Activated naive CD4-positive, alpha-beta T cell treated with anti-CD3 and anti-CD28 coated beads, Interleukin-2, amount 50 U/mL, for 24 hours (primary cell): Measurements from ENCODE around the gene KCTD11.
"Not testable (repeated sequence)": the region's sequence is repeated elsewhere in the genome, so short reads cannot be mapped to it uniquely, and the experiment has no call there.

Source experiments
- H3K27ac Mint-ChIP-seq: one replicate; pipeline ENCODE4 v1.8.0; 2021; ENCODE audit warnings: mild to moderate bottlenecking, mixed read lengths
- H3K27me3 Mint-ChIP-seq: one replicate; pipeline ENCODE4 v1.8.0; 2021; ENCODE audit warnings: mixed read lengths
- H3K36me3 Mint-ChIP-seq: one replicate; pipeline ENCODE4 v1.8.0; 2021; ENCODE audit warnings: mixed read lengths
- H3K4me1 Mint-ChIP-seq: one replicate; pipeline ENCODE4 v1.8.0; 2021; ENCODE audit warnings: mixed read lengths
- H3K4me3 Mint-ChIP-seq: one replicate; pipeline ENCODE4 v1.8.0; 2021; ENCODE audit warnings: mild to moderate bottlenecking, mixed read lengths
- H3K9me3 Mint-ChIP-seq: one replicate; pipeline ENCODE4 v1.8.0; 2021; ENCODE audit warnings: mixed read lengths

KCTD11 gene

DNA sequence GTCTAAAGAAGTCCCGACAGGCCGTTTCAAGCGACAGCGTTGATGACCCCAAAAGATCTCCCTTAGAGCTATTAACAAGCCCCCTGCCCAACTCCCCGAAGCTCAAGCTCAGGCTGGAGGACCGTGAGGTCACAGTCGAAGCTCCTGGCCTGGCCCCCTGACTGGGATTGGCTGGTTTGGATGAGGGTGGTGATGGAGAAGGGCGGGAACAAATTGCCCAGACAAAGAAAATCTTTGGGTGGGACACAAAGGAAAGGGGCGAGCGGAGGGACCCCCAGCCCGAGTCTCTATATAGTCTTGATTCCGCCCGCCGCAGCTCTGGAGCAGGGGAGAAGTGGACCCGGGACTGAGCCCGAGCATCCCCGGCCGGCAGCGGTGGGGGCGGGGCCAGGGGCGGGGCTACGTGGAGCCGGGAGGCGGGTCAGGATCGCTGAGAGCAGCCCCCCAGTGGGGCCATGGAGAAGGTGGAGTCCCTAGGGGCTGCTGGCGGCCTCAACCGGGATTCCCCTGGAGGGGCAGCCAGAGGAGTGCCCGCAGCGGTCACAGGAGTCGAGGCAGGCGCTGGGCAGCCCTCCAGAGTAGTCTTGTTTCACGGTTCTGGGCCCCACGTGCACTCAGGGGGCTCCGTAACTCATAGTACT is 21.8 kb upstream of the KCTD11 start:
- H3K4me1 Mint-ChIP-seq: peaks cover 49% of the 10 kb centered on the region
- no peaks in the 10 kb centered on the region for H3K9me3 Mint-ChIP-seq
- no peaks in the 10 kb centered on the region for H3K36me3 Mint-ChIP-seq
- H3K4me3 Mint-ChIP-seq: peak overlapping the region; percentile 90
- H3K27ac Mint-ChIP-seq: peak overlapping the region; percentile 99
- H3K27me3 Mint-ChIP-seq: no peaks in the 10 kb centered on the region

DNA sequence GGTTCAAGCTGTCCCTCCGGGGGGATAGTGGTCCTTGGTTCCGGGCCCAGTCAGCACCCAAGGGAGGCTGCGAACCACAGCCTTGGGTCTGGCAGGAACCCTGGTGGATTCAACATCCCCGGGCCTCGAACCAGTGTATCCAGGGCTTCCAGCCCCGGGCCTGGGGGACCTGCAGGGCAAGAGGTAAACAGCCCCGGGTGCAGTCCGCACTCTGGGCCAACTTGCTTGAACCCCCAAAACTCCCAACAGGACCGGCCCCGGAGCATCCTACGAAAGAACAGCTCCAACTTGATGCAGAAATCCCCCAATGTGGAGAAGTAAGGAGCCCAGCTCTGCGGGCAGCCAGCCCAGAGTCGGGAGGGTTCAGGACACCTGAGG is 21.3 kb upstream of the KCTD11 start:
- Mint-ChIP-seq H3K4me1 (peaks cover 54% of the 10 kb centered on the region), H3K4me3 (peak overlapping the region; percentile 90), H3K27ac (no peak overlapping the region), H3K27me3 (no peaks in the 10 kb centered on the region), H3K9me3 (no peaks in the 10 kb centered on the region), H3K36me3 (no peaks in the 10 kb centered on the region)

DNA sequence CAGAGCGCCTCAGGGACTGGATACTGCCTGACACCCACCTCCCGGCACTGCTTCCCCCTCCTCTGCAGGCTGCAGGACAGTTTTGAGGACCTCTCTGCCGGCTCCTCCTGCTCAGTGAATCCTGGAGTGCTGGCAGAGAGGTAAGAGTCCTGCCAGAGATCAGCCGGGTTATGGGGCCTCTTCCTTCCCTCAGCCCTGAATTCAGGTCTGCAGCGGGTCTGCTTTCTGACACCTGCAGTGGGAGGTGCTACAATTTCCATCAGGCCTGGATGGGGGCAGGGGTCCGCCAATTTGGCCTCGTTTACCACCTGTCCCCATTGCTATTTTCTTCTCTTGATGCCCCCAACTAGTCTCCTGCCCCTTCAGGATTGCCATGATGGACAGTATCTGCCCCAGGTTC is 19.9 kb upstream of the KCTD11 start:
- no peaks in the 10 kb centered on the region for H3K27me3 Mint-ChIP-seq
- peak overlapping the region; percentile 68 for H3K27ac Mint-ChIP-seq
- no peaks in the 10 kb centered on the region for H3K36me3 Mint-ChIP-seq
- peaks cover 64% of the 10 kb centered on the region for H3K4me1 Mint-ChIP-seq
- H3K4me3 Mint-ChIP-seq: peak overlapping the region; percentile 63
- H3K9me3 Mint-ChIP-seq: no peaks in the 10 kb centered on the region

DNA sequence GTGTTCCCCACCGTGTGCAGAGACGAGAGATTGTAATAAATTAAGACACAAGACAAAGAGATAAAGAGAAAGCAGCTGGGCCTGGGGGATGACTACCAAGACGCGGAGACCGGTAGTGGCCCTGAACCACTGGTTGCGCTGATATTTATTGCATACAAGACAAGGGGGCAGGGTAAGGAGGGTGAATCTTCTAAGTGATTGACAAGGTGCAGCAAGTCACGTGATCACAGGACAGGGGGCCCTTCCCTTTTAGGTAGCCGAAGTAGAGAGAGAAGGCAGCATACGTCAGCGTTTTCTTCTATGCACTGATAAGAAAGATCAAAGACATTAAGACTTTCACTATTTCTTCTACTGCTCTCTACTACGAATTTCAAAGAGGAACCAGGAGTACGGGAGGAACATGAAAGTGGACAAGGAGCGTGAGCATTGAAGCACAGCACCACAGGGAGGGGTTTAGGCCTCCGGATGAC is 19.3 kb upstream of the KCTD11 start:
- H3K4me3 Mint-ChIP-seq: peak overlapping the region; percentile 63

DNA sequence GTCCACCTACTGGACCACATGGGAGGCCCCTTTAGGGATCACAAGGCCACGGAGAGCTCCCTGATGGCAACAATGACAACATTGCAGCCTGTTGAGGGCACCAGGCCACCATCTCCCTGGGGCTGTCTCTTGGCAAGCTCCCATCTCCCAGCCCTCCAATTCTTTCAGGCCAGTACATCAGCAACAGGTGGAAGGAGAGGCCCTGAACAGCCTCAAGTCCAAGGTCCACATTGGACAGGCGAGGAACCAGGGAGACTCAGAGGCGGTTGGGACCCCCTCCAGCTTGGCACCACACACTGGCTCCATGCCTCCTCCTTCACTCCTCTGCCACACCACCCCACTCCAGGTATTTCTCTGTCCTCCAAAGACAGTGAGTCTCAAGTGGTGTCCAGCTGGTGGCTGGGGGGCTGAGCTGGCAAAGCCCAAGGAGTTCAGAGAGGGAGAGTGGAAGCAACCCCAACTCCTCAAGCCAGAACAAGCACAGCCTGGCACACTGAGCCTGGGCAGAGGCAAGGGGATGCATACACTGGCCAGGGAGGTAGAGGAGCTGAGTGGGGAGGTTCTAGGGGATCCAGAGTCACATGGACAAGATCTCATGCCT is 16.9 kb upstream of the KCTD11 start:
- H3K36me3 Mint-ChIP-seq: no peaks in the 10 kb centered on the region
- H3K4me3 Mint-ChIP-seq: peak overlapping the region; percentile 89
- H3K4me1 Mint-ChIP-seq: peaks cover 65% of the 10 kb centered on the region
- H3K27ac Mint-ChIP-seq: peak overlapping the region; percentile 93
- no peaks in the 10 kb centered on the region for H3K27me3 Mint-ChIP-seq
- no peaks in the 10 kb centered on the region for H3K9me3 Mint-ChIP-seq

More for the DNA sequence above, 19.3 kb upstream of the KCTD11 start:
- not testable (repeated sequence) for H3K27me3 Mint-ChIP-seq, H3K36me3 Mint-ChIP-seq, H3K9me3 Mint-ChIP-seq
- Mint-ChIP-seq H3K27ac (peak overlapping the region; percentile 68), H3K4me1 (peaks cover 69% of the 10 kb centered on the region)

DNA sequence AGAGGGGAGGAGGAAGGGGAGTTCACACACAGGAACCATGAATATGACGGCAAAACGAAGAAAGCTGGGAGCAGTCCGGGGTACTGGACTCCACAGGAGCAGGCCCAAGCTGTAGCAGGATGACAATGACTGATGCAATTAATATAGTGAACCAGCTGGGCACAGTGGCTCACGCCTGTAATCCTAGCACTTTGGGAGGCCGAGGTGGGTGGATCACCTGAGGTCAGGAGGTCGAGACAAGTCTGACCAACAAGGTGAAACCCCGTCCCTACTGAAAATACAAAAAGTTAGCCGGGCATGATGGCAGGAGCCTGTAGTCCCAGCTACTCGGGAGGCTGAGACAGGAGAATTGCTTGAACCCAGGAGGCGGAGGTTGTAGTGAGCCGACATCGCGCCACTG is 16.2 kb upstream of the KCTD11 start:
- not testable (repeated sequence) for H3K9me3 Mint-ChIP-seq, H3K27me3 Mint-ChIP-seq, H3K36me3 Mint-ChIP-seq
- H3K4me1 Mint-ChIP-seq: peaks cover 65% of the 10 kb centered on the region
- H3K27ac Mint-ChIP-seq: peak overlapping the region; percentile 93
- H3K4me3 Mint-ChIP-seq: peak overlapping the region; percentile 89

DNA sequence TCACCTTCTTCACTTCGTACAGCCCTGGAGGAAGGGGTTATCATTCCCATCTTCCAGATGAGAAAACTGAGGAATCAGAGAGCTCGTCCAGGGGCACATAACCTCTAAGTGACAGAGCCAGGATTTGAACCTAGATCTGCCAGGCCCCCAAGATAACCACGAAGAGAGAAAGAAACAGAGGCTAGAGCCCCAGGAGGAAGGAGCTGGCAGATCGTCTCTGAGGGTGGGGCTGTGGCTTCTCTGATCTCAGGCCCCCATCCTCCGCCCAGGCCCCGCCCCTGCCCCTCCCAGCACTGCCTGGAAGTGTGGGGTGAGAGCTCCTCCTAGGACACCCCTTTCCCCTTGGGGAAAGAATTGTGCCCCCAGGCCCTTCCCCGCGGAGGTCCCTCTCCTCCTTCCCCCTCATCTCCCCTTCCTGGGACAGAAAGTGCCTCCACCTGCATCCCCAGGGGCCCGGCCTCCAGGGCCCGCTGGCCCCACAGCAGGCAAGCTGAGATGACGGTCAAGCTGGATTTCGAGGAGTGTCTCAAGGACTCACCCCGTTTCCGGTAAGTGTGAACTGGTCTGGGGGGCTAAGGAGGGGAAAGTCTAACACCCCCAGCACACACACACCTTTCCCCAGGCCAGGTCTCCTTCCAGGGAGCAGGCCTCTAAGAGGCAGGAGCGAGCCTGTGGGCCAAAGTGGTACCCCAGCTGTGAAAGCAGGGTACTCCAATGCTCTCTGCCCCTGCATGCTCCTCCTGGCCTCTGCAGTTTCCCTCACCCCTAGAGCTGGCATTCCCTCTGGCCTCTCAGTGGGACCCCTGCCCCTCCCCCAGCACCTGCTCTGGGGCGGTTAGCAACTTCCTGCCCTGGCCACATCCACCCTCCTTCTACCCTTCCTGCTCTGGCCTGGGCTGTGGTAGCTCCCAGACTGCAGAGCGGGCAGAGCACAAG is 15.5 kb upstream of the KCTD11 start, which contains the start of gene ACAP1:
TSS of gene ACAP1 (plus strand) at position 290 of the 936 bp plus-strand sequence. CDS start at position 496, 206 bp downstream.
- Mint-ChIP-seq H3K4me1 (peaks cover 61% of the 10 kb centered on the region), H3K27ac (peak within 1 kb of the TSS; percentile 93), H3K36me3 (no peaks in the 10 kb centered on the region), H3K27me3 (no peaks in the 10 kb centered on the region), H3K4me3 (peak within 1 kb of the TSS; percentile 89), H3K9me3 (no peaks in the 10 kb centered on the region)

DNA sequence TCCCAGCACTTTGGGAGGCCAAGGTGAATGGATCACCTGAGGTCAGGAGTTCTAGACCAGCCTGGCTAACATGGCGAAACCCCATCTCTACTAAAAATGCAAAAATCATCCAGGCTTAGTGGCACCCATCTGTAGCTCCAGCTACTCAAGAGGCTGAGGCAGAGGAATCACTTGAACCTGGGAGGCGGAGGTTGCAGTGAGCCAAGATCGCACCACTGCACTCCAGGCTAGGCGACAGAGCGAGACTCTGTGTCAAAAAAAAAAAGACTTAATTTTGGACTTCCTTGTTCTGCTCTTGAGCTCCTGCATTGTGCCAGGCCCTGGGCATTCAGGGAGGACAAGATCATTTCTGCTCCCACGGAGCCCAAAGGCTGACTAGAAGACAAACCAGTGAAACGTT is 14.4 kb upstream of the KCTD11 start:
- H3K4me1 Mint-ChIP-seq: peaks cover 56% of the 10 kb centered on the region
- not testable (repeated sequence) for H3K27me3 Mint-ChIP-seq

DNA sequence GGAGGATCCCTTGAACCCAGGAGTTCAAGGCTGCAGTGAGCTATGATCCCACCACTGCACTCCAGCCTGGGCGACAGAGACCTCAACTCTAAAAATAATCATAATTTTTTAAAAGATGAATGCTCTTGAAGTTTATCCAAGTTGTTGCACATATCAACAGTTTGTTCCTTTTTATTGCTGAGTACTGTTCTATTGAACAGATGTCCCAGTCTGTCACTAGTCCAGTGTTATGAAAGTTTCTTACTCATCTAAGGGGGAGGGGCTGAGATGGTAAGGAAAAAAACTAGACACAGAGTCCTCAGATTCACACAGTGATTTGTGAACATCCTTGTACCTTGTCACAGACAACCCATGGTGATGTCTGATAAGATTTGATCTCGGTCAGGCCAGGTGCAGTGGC is 11.8 kb upstream of the KCTD11 start:
- no peaks in the 10 kb centered on the region for H3K36me3 Mint-ChIP-seq
- H3K4me3 Mint-ChIP-seq: no peak overlapping the region
- no peak overlapping the region for H3K27ac Mint-ChIP-seq
- H3K4me1 Mint-ChIP-seq: peaks cover 35% of the 10 kb centered on the region
- no peaks in the 10 kb centered on the region for H3K27me3 Mint-ChIP-seq
- no peaks in the 10 kb centered on the region for H3K9me3 Mint-ChIP-seq

More for the DNA sequence above, 14.4 kb upstream of the KCTD11 start:
- not testable (repeated sequence) for H3K9me3 Mint-ChIP-seq, H3K36me3 Mint-ChIP-seq
- Mint-ChIP-seq H3K4me3 (peak overlapping the region; percentile 89), H3K27ac (peak overlapping the region; percentile 93)

DNA sequence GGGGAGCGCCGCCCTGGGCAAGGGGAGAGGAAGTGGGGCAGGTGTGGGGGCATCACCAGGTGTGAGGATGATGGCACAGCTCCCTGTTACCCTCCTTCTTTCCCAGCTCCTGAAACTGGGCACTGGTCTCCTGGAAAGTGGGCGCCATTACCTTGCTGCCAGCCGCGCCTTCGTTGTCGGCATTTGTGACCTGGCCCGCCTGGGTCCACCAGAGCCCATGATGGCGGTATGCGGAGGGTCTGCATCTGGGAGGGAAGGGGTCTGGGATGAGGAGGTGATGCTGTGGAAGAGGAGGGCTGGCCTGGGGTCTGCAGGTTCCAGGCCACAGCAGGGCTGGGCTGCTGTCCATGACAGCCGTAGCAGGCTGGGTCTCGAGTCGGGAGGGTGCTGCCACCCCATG is 10.1 kb upstream of the KCTD11 start:
- Mint-ChIP-seq H3K36me3 (no peaks in the 10 kb centered on the region), H3K27me3 (no peaks in the 10 kb centered on the region), H3K27ac (peak overlapping the region; percentile 93), H3K9me3 (no peaks in the 10 kb centered on the region), H3K4me3 (no peak overlapping the region), H3K4me1 (peaks cover 27% of the 10 kb centered on the region)

DNA sequence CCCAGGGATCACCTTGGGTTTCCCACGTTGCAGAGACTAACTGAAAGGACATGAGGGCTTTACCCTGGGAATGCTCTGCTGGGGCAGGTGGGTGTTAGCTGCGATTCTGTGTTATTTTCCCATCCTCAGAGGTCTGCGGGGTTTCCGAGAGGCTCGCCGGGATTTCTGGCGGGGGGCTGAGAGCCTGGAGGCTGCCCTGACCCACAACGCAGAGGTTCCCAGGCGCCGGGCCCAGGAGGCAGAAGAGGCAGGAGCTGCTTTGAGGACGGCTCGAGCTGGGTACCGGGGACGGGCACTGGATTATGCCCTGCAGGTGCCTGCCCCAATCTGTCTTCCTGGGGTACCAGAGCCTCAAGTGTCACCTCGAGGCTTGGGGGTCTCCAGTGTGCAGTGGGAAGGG is 8.7 kb upstream of the KCTD11 start:
- Mint-ChIP-seq H3K36me3 (no peaks in the 10 kb centered on the region), H3K4me1 (peaks cover 14% of the 10 kb centered on the region), H3K27me3 (no peaks in the 10 kb centered on the region)

DNA sequence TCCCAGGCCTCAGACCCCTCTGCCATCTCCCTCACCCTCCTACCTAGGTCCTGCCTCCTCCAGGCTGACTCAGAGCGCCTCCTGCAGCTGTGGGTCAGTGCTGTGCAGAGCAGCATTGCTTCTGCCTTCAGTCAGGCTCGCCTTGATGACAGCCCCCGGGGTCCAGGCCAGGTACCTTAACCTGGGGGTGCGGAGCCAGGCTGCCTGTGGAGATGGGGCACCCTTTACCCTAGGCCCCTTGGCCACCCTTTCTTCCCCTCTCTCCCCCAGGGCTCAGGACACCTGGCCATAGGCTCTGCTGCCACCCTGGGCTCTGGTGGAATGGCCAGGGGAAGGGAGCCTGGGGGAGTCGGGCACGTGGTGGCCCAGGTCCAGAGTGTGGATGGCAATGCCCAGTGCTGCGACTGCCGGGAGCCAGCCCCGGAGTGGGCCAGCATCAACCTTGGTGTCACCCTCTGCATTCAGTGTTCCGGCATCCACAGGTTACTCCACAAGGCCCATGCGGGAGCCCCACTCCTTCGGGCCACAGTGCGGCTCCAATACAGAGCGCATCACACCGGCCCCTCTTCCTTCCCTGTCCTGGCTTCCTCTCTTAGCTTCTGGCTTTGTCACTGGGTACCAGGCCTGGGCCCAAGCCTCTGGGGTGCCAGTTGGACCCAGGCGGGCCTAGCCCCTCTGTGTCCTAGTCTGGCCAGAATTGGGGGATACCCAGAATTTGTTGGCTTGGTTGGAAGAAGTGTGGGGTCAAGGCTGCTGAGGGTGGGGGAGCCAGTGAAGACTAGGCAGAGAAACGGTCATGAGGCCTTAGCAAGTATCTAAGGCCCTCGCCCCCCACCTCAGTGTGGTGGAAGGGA is 5.0 kb upstream of the KCTD11 start:
- Mint-ChIP-seq H3K4me1 (peaks cover 7% of the 10 kb centered on the region), H3K27ac (no peak overlapping the region), H3K27me3 (no peaks in the 10 kb centered on the region), H3K9me3 (no peaks in the 10 kb centered on the region), H3K36me3 (no peaks in the 10 kb centered on the region), H3K4me3 (no peak overlapping the region)

More for the DNA sequence above, 8.7 kb upstream of the KCTD11 start:
- no peak overlapping the region for H3K27ac Mint-ChIP-seq
- H3K4me3 Mint-ChIP-seq: no peak overlapping the region
- H3K9me3 Mint-ChIP-seq: no peaks in the 10 kb centered on the region

DNA sequence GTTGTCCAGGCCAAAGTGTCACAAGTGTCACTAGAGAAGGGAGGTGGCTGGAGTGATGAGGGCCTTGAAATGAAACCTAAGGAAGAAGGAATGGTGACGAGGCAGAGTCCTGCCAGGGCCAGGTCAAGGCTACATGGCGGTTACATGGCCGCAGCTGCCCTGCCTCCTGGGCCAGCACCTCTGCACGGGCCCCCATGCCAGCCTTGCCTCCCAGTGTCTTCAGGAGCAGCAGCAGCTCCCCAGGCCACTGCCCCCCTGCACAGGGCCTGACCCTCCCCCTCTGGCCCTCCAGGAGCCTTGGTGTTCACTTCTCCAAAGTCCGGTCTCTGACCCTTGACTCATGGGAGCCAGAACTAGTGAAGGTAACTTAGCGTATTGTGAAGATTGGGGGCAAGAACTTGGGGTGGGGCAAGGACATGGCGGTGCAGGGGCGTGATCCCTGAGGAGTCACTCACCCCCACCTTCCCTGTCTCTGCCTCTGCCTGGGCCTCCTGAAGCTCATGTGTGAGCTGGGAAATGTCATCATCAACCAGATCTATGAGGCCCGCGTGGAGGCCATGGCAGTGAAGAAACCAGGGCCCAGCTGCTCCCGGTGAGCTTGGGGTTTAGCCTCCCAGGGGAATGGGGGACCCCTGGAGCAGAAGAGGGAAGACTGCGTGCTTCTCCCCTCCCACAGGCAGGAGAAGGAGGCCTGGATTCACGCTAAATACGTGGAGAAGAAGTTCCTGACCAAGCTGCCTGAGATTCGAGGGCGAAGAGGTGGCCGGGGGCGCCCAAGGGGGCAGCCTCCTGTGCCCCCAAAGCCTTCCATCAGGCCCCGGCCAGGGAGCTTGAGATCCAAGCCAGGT is 4.1 kb upstream of the KCTD11 start:
- Mint-ChIP-seq H3K9me3 (no peaks in the 10 kb centered on the region), H3K27ac (peak overlapping the region; percentile 30), H3K36me3 (no peaks in the 10 kb centered on the region), H3K27me3 (no peaks in the 10 kb centered on the region), H3K4me3 (no peak overlapping the region), H3K4me1 (peaks cover 14% of the 10 kb centered on the region)

DNA sequence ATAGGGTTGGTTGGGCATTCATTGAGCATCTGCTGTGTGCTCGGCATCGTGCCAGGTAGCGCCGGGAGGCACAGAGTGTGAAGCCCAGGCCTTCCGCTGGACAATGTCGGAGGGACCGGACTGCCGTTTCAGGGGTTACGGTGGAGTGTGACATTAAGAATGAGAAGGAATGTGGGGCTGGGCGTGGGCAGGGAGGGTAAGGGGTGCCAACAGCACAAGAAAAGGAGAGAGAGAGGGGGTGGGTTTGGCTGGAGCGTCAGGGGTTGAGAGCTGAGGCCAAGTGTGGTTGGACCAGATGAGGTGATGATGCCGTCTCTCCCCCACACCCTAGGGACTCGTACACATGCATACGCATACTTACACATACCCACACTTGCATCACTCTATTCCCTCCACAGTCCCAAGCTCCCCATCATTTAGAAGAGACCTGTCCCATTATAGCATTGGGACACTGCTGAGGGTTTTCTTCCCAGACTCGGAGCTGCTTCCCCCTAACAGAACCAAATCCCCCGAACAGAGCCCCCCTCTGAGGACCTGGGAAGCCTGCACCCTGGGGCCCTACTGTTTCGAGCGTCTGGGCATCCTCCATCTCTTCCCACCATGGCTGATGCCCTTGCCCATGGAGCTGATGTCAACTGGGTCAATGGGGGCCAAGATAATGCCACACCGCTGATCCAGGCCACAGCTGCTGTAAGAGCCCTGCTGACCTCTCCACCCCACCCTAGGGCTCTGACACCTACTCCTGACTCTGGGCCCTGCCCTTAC is 3.3 kb upstream of the KCTD11 start:
- Mint-ChIP-seq H3K4me3 (no peak overlapping the region), H3K27ac (peak overlapping the region; percentile 46), H3K36me3 (no peaks in the 10 kb centered on the region), H3K4me1 (peaks cover 17% of the 10 kb centered on the region), H3K9me3 (no peaks in the 10 kb centered on the region), H3K27me3 (no peaks in the 10 kb centered on the region)
